Karpas-422 (cell line): ENCODE measurements around the gene NPRL2. TPM values are rescaled to one million over a fixed set of nuclear protein-coding genes. Genes with fewer than 3 reads are reported as not detected.
A peak's percentile ranks its signal among the peaks of the same experiment; 100 is the strongest.

Source experiments
- DNase-seq: peaks from one replicate; pipeline ENCODE4 v3.0.0-alpha.2; 2015
- H2AFZ ChIP-seq: fragments of 200-600 bp; sonication (generic); 2 replicates; pipeline ENCODE4 v1.6.1; 2014; ENCODE audit warnings: antibody characterized with exemption, low read length, mixed read lengths
- H3K27ac ChIP-seq: fragments of 200-600 bp; sonication (generic); 2 replicates; pipeline ENCODE4 v1.5.1; 2014; ENCODE audit warnings: mild to moderate bottlenecking, low read length, moderate library complexity
- H3K27me3 ChIP-seq: fragments of 200-600 bp; sonication (generic); 2 replicates; pipeline ENCODE4 v1.6.1; 2014; ENCODE audit warnings: low read length, mixed read lengths
- H3K36me3 ChIP-seq: fragments of 200-600 bp; sonication (generic); 2 replicates; pipeline ENCODE4 v1.6.1; 2014; ENCODE audit warnings: low read length, mixed read lengths; ENCODE audit not compliant: insufficient read depth
- H3K4me1 ChIP-seq: fragments of 200-600 bp; sonication (generic); 2 replicates; pipeline ENCODE4 v1.6.1; 2014; ENCODE audit warnings: mild to moderate bottlenecking, low read length, mixed read lengths
- H3K4me2 ChIP-seq: fragments of 200-600 bp; sonication (generic); 2 replicates; pipeline ENCODE4 v1.6.1; 2014; ENCODE audit warnings: low read length, low read depth, mild to moderate bottlenecking; ENCODE audit not compliant: poor library complexity, severe bottlenecking
- H3K4me3 ChIP-seq: fragments of 200-600 bp; sonication (generic); 2 replicates; pipeline ENCODE4 v1.5.1; 2014; ENCODE audit warnings: mild to moderate bottlenecking, antibody characterized with exemption, low read length, mixed read lengths
- H3K79me2 ChIP-seq: fragments of 200-600 bp; sonication (generic); 2 replicates; pipeline ENCODE4 v1.6.1; 2014; ENCODE audit warnings: mild to moderate bottlenecking, low read length, mixed read lengths
- H3K9ac ChIP-seq: fragments of 200-600 bp; sonication (generic); 2 replicates; pipeline ENCODE4 v1.6.0; 2014; ENCODE audit warnings: low read length
- H3K9me2 ChIP-seq: fragments of 200-600 bp; sonication (generic), shearing (Covaris generic); replicated peaks from 2 replicates; pipeline ENCODE4 v1.6.0; 2014; ENCODE audit warnings: mild to moderate bottlenecking, low read length, moderate library complexity; ENCODE audit not compliant: insufficient read depth
- H3K9me3 ChIP-seq: fragments of 300-700, 200-600 bp; sonication (generic); 2 replicates; pipeline ENCODE4 v1.6.1; 2014; ENCODE audit warnings: low read length, mixed read lengths
- H4K20me1 ChIP-seq: fragments of 200-600 bp; sonication (generic); 2 replicates; pipeline ENCODE4 v1.6.1; 2014; ENCODE audit warnings: mild to moderate bottlenecking, antibody characterized with exemption, low read length, low read depth; ENCODE audit not compliant: insufficient read depth
- total RNA-seq: library from RNA; depleted of rRNA; stranded (reverse); fragments of >200 nt; shearing (Covaris generic); gene quantifications from 2 replicates; pipeline ENCODE4 v1.2.3, GENCODE V29; 2014; ENCODE audit warnings: low replicate concordance

The NPRL2 gene
- total RNA-seq, 1 experiment from 2014 or later = 71.1 TPM

DNA sequence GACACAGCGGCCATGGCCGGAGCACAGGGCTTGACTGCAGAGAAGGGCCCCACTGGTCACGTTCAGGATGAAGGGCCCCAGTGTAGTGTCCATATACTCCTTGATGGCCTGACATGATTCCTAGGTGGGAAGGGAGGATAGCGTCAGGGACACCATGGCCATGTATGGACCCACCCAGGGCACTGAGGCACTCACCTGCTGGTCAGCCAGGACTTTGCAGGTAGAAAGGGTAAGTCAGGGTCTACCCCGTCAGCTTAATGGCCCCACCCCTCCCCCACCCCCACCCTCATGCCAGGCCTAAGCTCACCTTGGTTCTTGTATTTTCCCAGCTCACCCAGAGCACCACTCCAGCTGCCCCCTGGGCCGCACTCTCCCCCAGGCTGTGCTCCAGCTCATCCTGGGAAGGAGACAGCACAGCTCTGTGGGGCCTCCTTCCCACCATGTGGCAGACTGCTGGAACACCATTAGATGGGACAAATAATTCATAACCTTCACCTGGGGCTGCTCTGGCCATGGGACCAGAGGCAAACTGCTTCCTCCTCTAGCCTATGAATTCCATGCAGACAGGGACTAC lies 49.8 kb downstream of the NPRL2 start:
- H3K27ac ChIP-seq = no peak overlapping the region
- no peak overlapping the region for H2AFZ ChIP-seq
- DNase-seq = no peak
- H4K20me1 ChIP-seq = no peaks in the 10 kb centered on the region
- no peaks in the 10 kb centered on the region for H3K9me2 ChIP-seq
- H3K9ac ChIP-seq = peak overlapping the region; percentile 72; the same call in 1 of the 2 replicates
- H3K9me3 ChIP-seq = no peaks in the 10 kb centered on the region
- peaks cover 7% of the 10 kb centered on the region; the same call in 1 of the 2 replicates for H3K79me2 ChIP-seq
- peak overlapping the region; percentile 76 for H3K4me2 ChIP-seq
- peak overlapping the region; percentile 72; the same call in 1 of the 2 replicates for H3K4me3 ChIP-seq
- H3K4me1 ChIP-seq = peaks cover 21% of the 10 kb centered on the region
- H3K36me3 ChIP-seq = no peaks in the 10 kb centered on the region
- H3K27me3 ChIP-seq = no peaks in the 10 kb centered on the region

DNA sequence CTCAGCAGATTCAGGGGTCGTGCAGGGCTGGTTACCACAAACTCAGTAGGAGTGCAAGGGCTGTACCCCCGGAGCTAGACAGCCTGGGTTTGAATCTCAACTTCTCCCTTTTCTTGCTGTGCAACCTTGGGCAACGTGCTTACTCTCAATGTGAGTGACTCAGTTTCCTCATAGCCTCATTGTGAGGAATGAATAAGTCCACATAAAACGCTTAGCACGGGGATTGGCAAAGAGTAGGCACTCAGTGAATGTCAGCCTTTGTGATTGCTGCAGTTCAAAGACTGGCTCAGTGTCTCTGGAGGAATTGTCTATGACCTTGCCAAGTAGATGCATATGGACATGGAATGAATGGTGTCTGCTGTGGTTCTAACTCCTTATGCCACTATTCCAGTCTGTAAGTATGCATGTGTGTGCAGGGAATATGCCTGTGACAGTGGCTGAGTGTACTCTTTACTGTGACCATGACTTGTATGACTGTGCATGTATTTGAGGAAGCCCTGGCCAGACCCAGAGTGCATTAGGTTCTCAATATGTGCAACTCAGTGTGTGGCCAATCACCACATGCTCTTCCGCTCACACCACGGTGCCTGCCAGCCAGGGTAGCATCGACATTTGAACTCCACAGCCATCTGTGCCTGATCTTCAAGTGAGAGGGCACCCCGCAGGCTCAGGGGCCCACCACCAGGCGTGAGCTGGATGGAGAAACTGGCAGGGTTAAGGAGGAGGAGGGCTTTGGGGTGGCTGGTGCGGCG lies 50.5 kb downstream of the NPRL2 start:
- no peak for DNase-seq
- peak overlapping the region; percentile 40; the same call in 1 of the 2 replicates for H2AFZ ChIP-seq

DNA sequence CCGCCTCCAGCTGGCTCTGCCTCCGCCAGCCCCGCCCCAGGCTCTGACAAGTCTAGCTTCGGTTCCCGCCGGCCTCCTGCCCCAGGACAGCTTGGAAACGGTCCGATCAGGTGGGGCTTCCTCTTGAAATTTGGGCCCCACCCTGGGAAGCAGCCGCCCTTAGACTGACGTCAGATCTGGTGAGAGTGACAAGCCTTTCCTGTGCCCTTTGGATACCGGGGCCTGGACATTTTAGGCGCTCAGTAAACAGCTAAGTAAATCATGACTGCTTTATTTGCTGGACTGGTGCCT lies 51.0 kb downstream of the NPRL2 start:
- H3K4me2 ChIP-seq = peak overlapping the region; percentile 76
- peak overlapping the region; percentile 40; the same call in 1 of the 2 replicates for H2AFZ ChIP-seq
- no peaks in the 10 kb centered on the region for H3K27me3 ChIP-seq
- H3K4me1 ChIP-seq = peaks cover 21% of the 10 kb centered on the region
- H3K36me3 ChIP-seq = no peaks in the 10 kb centered on the region
- H3K79me2 ChIP-seq = peaks cover 7% of the 10 kb centered on the region; the same call in 1 of the 2 replicates
- no peaks in the 10 kb centered on the region for H3K9me3 ChIP-seq
- H3K9ac ChIP-seq = peak overlapping the region; percentile 72
- no peaks in the 10 kb centered on the region for H3K9me2 ChIP-seq
- H3K4me3 ChIP-seq = peak overlapping the region; percentile 72
- H3K27ac ChIP-seq = peak overlapping the region; percentile 14; the same call in 1 of the 2 replicates
- no peaks in the 10 kb centered on the region for H4K20me1 ChIP-seq
- DNase-seq = no peak

More for the DNA sequence above, 50.5 kb downstream of the NPRL2 start:
- peaks cover 7% of the 10 kb centered on the region; the same call in 1 of the 2 replicates for H3K79me2 ChIP-seq
- H3K27ac ChIP-seq = peak overlapping the region; percentile 14; the same call in 1 of the 2 replicates
- H3K4me2 ChIP-seq = peak overlapping the region; percentile 76
- H3K4me1 ChIP-seq = peaks cover 21% of the 10 kb centered on the region
- no peaks in the 10 kb centered on the region for H3K9me2 ChIP-seq
- H3K27me3 ChIP-seq = no peaks in the 10 kb centered on the region
- peak overlapping the region; percentile 72 for H3K4me3 ChIP-seq
- H3K9me3 ChIP-seq = no peaks in the 10 kb centered on the region
- peak overlapping the region; percentile 72 for H3K9ac ChIP-seq
- no peaks in the 10 kb centered on the region for H3K36me3 ChIP-seq
- no peaks in the 10 kb centered on the region for H4K20me1 ChIP-seq

DNA sequence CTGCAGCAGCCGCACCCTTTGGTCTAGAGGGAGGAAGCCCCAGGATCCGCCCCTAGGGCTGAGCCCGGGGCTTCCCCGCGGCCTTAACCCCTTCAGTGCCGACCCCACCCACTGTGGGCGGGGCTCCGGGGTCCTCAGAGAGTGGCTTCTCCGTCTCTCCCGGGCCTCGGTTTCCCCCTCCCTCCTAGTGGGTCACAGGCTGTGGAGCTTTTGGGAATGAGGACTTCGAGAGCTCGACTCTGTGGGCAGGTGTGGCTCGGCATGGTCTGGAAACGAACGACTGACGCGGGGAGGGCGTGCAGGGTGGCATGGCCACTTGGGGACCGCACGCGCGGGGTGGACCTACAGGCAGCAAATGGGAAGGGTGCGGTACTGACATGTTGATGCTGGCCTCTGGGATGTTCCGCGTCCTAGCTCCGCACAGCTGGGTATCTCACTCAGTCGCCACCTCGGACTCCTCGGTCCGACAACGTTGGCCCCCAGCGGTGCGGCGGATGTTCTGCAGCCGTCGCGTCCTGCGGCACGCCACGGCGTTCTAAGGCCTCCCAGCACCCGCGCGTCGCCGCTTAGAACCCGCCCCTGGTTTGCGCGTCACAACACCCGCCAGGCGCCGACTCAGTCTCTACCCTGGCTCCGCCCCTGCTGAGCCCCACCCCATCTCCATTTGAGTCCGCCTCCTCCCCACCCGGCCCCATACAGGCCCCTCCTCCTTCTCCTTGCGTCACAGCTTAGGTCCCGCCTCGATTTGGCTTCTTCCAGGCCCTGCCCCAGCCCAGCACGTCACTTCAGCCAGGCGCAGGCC lies 51.5 kb downstream of the NPRL2 start, which contains the start of the genes HYAL3 and NAA80:
Gene HYAL3, minus strand, starts transcription at position 570 of the 802 bp plus-strand sequence. CDS start 3,803 bp downstream, outside the sequence.
Gene NAA80, minus strand, starts transcription at position 570 of the 802 bp plus-strand sequence. CDS start 1,942 bp downstream, outside the sequence.
- H3K4me1 ChIP-seq = peaks cover 21% of the 10 kb centered on the region
- peak within 1 kb of the TSS; percentile 92 for H3K4me2 ChIP-seq
- no peaks in the 10 kb centered on the region for H3K36me3 ChIP-seq
- peak; percentile 100 for DNase-seq
- H3K4me3 ChIP-seq = peak within 1 kb of the TSS; percentile 93
- H4K20me1 ChIP-seq = no peaks in the 10 kb centered on the region
- H3K9me3 ChIP-seq = no peaks in the 10 kb centered on the region
- H2AFZ ChIP-seq = peak within 1 kb of the TSS; percentile 95
- H3K27ac ChIP-seq = peak within 1 kb of the TSS; percentile 44; the same call in 1 of the 2 replicates
- no peaks in the 10 kb centered on the region for H3K9me2 ChIP-seq
- H3K79me2 ChIP-seq = peaks cover 7% of the 10 kb centered on the region; the same call in 1 of the 2 replicates
- peak within 1 kb of the TSS; percentile 91 for H3K9ac ChIP-seq
- no peaks in the 10 kb centered on the region for H3K27me3 ChIP-seq

DNA sequence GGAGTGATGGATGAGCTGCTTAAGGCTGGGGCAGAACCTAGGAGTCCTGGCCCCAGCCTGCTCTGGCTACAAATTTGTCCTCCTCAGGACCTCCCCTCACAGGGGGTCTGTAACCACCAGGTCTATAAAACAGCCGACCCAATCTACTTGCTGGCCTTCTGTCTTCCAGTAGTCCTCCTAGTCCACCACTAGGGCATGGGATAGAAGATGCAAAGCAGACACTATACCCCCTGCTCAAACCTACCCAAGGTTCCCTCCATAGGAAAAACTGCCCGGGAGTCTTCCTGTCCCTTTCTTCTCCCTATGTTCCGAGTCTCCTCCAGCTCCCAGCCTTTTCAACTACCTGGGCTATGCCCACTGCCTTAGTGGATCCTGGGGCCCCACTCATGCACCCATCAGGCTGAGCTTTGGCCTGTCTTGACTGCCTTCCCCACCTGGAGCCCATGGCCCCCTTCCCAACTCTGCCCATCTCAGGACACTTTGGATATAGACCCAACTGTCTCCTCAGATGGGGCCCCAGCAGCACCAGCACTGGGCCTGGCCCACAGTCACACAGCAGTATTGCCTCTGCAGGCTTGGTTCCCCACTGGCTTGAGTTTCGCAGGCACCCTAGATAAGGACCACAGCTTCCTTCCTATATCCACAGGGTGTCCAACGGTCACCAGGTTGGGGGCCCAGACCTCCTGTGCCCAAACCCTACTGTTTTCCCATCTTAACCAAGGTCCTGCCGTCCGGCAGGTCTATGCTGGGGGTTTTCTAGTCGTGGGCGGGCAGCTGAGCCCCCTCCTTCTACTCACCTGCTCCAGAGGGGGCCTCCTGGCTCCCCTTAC lies 52.5 kb downstream of the NPRL2 start:
- Histone ChIP-seq H3K27me3 (no peaks in the 10 kb centered on the region), H3K9ac (peak overlapping the region; percentile 91), H3K9me3 (no peaks in the 10 kb centered on the region), H3K9me2 (no peaks in the 10 kb centered on the region), H3K4me3 (peak overlapping the region; percentile 93), H3K27ac (no peak overlapping the region), H3K79me2 (peaks cover 7% of the 10 kb centered on the region; the same call in 1 of the 2 replicates), H4K20me1 (no peaks in the 10 kb centered on the region), H3K4me2 (peak overlapping the region; percentile 92), H2AFZ (no peak overlapping the region), H3K36me3 (no peaks in the 10 kb centered on the region), H3K4me1 (peaks cover 23% of the 10 kb centered on the region)
- no peak for DNase-seq

DNA sequence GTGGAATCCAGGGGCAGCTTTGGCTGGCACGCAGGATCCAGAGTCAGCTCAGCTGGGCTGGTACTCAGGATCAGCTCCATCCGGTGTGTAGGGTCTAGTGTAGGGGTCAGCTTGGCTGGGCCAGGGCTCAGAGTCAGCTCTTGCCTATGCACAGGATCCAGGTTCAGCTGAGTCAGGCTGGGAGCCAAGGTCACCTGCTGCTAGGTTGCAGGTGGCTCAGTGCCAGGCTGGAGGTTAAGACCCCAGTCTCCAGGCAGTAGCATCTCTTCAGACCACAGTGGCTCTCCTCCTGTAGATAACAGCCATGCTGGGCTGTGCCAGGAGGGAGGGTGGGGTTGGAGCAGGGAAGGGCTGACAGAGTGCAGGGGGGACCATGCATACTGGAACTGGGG lies 53.2 kb downstream of the NPRL2 start:
- Histone ChIP-seq H3K4me3 (peak overlapping the region; percentile 93; the same call in 1 of the 2 replicates), H3K9me2 (no peaks in the 10 kb centered on the region), H3K27ac (no peak overlapping the region), H3K9ac (peak overlapping the region; percentile 91; the same call in 1 of the 2 replicates), H2AFZ (no peak overlapping the region), H3K36me3 (no peaks in the 10 kb centered on the region), H3K27me3 (no peaks in the 10 kb centered on the region), H3K4me2 (no peak overlapping the region), H4K20me1 (no peaks in the 10 kb centered on the region), H3K9me3 (no peaks in the 10 kb centered on the region), H3K4me1 (peaks cover 29% of the 10 kb centered on the region), H3K79me2 (peaks cover 7% of the 10 kb centered on the region; the same call in 1 of the 2 replicates)
- DNase-seq = no peak
